Neural cell (in vitro differentiated cells): Measurements from ENCODE around the gene OR2A2. TPM values are rescaled to one million over a fixed set of nuclear protein-coding genes. Genes with fewer than 3 reads are reported as not detected.

Experiments
- H2AFZ ChIP-seq: fragments of 200-600, 300-800 bp; sonication (generic), shearing (Covaris generic); 2 replicates; pipeline ENCODE4 v1.6.0; 2014; ENCODE audit warnings: low read depth, mild to moderate bottlenecking, antibody characterized with exemption, low read length, moderate library complexity
- H3F3A ChIP-seq: fragments of 200-600 bp; shearing (Covaris generic); 2 replicates; pipeline ENCODE4 v1.6.1; 2016; ENCODE audit warnings: mild to moderate bottlenecking, moderate library complexity, mixed read lengths, antibody characterized with exemption, low read length; ENCODE audit not compliant: insufficient read depth, poor library complexity, severe bottlenecking
- H3K27ac ChIP-seq: fragments of 200-600, 300-800 bp; sonication (generic), shearing (Covaris generic); 2 replicates; pipeline ENCODE4 v1.5.1; 2014; ENCODE audit warnings: mild to moderate bottlenecking, low read length, moderate library complexity
- H3K27me3 ChIP-seq: fragments of 300-800, 200-600 bp; sonication (generic), shearing (Covaris generic); 2 replicates; pipeline ENCODE4 v1.6.0; 2014; ENCODE audit warnings: mild to moderate bottlenecking, low read depth, low read length, moderate library complexity; ENCODE audit not compliant: insufficient read depth
- H3K36me3 ChIP-seq: fragments of 300-800, 200-600 bp; sonication (generic), shearing (Covaris generic); 2 replicates; pipeline ENCODE4 v1.5.1; 2014; ENCODE audit warnings: mild to moderate bottlenecking, antibody characterized with exemption, low read length, moderate library complexity; ENCODE audit not compliant: insufficient read depth
- H3K4me2 ChIP-seq: fragments of 300-800, 200-600 bp; sonication (generic), shearing (Covaris generic); 2 replicates; pipeline ENCODE4 v1.6.0; 2014; ENCODE audit warnings: mild to moderate bottlenecking, low read length
- H3K4me3 ChIP-seq: fragments of 300-800, 200-600 bp; sonication (generic), shearing (Covaris generic); 2 replicates; pipeline ENCODE4 v1.5.1; 2014; ENCODE audit warnings: mild to moderate bottlenecking, low read length, moderate library complexity
- H3K79me2 ChIP-seq: fragments of 200-600 bp; shearing (Covaris generic); replicated peaks from 2 replicates; pipeline ENCODE4 v1.6.0; 2014; ENCODE audit warnings: mild to moderate bottlenecking, low read length, moderate library complexity; ENCODE audit not compliant: insufficient read depth
- H3K9ac ChIP-seq: fragments of 300-800, 200-600 bp; sonication (generic), shearing (Covaris generic); 2 replicates; pipeline ENCODE4 v1.6.1; 2016; ENCODE audit warnings: mild to moderate bottlenecking, low read length, mixed read lengths
- H3K9me2 ChIP-seq: fragments of 200-600 bp; shearing (Covaris generic); 2 replicates; pipeline ENCODE4 v1.6.1; 2016; ENCODE audit warnings: mild to moderate bottlenecking, low read length, mixed read lengths; ENCODE audit not compliant: insufficient read depth
- H3K9me3 ChIP-seq: fragments of 200-600, 300-800 bp; sonication (generic), shearing (Covaris generic); 2 replicates; pipeline ENCODE4 v1.6.1; 2016; ENCODE audit warnings: mild to moderate bottlenecking, mixed run types, low read length, moderate library complexity, mixed read lengths
- H4K20me1 ChIP-seq: fragments of 200-600 bp; shearing (Covaris generic); 2 replicates; pipeline ENCODE4 v1.6.1; 2016; ENCODE audit warnings: mild to moderate bottlenecking, mixed run types; ENCODE audit not compliant: insufficient read depth
- CTCF ChIP-seq: fragments of 450-650 bp; IDR thresholded peaks from 2 replicates; pipeline ENCODE4 v1.5.1; 2014; ENCODE audit warnings: antibody characterized with exemption, mild to moderate bottlenecking, moderate library complexity; ENCODE audit not compliant: poor library complexity, severe bottlenecking
- EP300 ChIP-seq: fragments of 450-650 bp; conservative IDR thresholded peaks from 2 replicates; pipeline ENCODE4 v1.6.1; 2014; ENCODE audit warnings: antibody characterized with exemption, mild to moderate bottlenecking, moderate library complexity; ENCODE audit not compliant: poor library complexity, severe bottlenecking
- EZH2 ChIP-seq: fragments of 200-600, 300-800 bp; shearing (Covaris generic), sonication (generic); IDR thresholded peaks from 2 replicates; pipeline ENCODE4 v1.6.1; 2014; ENCODE audit warnings: antibody characterized with exemption, low read length, borderline replicate concordance, mild to moderate bottlenecking; ENCODE audit not compliant: insufficient read depth, poor library complexity, severe bottlenecking
- MXI1 ChIP-seq: fragments of 450-650 bp; conservative IDR thresholded peaks from 2 replicates; pipeline ENCODE4 v1.6.1; 2014; ENCODE audit warnings: antibody characterized with exemption, mild to moderate bottlenecking; ENCODE audit not compliant: poor library complexity, severe bottlenecking
- POLR2AphosphoS5 ChIP-seq: IDR thresholded peaks from 2 replicates; pipeline ENCODE4 v1.6.1; 2012
- RAD21 ChIP-seq: fragments of 450-650 bp; conservative IDR thresholded peaks from 2 replicates; pipeline ENCODE4 v1.6.1; 2014; ENCODE audit warnings: antibody characterized with exemption, mild to moderate bottlenecking, moderate library complexity
- SMC3 ChIP-seq: fragments of 450-650 bp; conservative IDR thresholded peaks from 2 replicates; pipeline ENCODE4 v1.6.1; 2014; ENCODE audit warnings: antibody characterized with exemption, mild to moderate bottlenecking, moderate library complexity; ENCODE audit not compliant: poor library complexity
- TAF1 ChIP-seq: IDR thresholded peaks from 2 replicates; pipeline ENCODE4 v1.6.1; 2012; ENCODE audit warnings: low read depth
- polyA plus RNA-seq: library from polyadenylated mRNA; depleted of rRNA; stranded (reverse); fragments of >200 nt; gene quantifications from 2 replicates; pipeline ENCODE4 v1.2.3, GENCODE V29; 2014
- TF ChIP-seq, protein P1 (sequence below): IDR thresholded peaks from 2 replicates; pipeline ENCODE4 v1.6.1; 2012; ENCODE audit warnings: borderline replicate concordance

OR2A2 gene
- polyA plus RNA-seq, 1 donor from 2014 or later, result not detected

GRCh38 chr7:144113651-144114050, 4.3 kb downstream of the OR2A2 start:
- Histone ChIP-seq H3K27ac (no peak overlapping the region), H3K9me3 (no peaks in the 10 kb centered on the region), H3K9me2 (no peaks in the 10 kb centered on the region), H3K36me3 (no peaks in the 10 kb centered on the region), H3K27me3 (no peaks in the 10 kb centered on the region), H3K4me3 (no peak overlapping the region), H3K79me2 (no peaks in the 10 kb centered on the region), H2AFZ (no peak overlapping the region), H3K9ac (no peak overlapping the region), H4K20me1 (no peaks in the 10 kb centered on the region), H3F3A (no peaks in the 10 kb centered on the region), H3K4me2 (no peak overlapping the region)
- TF ChIP-seq MXI1, result no peak
- no peak for TF ChIP-seq EZH2
- no peak for TF ChIP-seq RAD21
- TF ChIP-seq, protein P1, sequence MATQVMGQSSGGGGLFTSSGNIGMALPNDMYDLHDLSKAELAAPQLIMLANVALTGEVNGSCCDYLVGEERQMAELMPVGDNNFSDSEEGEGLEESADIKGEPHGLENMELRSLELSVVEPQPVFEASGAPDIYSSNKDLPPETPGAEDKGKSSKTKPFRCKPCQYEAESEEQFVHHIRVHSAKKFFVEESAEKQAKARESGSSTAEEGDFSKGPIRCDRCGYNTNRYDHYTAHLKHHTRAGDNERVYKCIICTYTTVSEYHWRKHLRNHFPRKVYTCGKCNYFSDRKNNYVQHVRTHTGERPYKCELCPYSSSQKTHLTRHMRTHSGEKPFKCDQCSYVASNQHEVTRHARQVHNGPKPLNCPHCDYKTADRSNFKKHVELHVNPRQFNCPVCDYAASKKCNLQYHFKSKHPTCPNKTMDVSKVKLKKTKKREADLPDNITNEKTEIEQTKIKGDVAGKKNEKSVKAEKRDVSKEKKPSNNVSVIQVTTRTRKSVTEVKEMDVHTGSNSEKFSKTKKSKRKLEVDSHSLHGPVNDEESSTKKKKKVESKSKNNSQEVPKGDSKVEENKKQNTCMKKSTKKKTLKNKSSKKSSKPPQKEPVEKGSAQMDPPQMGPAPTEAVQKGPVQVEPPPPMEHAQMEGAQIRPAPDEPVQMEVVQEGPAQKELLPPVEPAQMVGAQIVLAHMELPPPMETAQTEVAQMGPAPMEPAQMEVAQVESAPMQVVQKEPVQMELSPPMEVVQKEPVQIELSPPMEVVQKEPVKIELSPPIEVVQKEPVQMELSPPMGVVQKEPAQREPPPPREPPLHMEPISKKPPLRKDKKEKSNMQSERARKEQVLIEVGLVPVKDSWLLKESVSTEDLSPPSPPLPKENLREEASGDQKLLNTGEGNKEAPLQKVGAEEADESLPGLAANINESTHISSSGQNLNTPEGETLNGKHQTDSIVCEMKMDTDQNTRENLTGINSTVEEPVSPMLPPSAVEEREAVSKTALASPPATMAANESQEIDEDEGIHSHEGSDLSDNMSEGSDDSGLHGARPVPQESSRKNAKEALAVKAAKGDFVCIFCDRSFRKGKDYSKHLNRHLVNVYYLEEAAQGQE, result no peak
- no peak for TF ChIP-seq SMC3
- TF ChIP-seq POLR2AphosphoS5, result no peak
- TF ChIP-seq CTCF, result no peak
- TF ChIP-seq TAF1, result no peak
- TF ChIP-seq EP300, result no peak

- no peak overlapping the region for H2AFZ ChIP-seq
- H3K27ac ChIP-seq, result no peak overlapping the region
- no peaks in the 10 kb centered on the region for H3F3A ChIP-seq
- no peak for TF ChIP-seq POLR2AphosphoS5
- no peak for TF ChIP-seq RAD21
- no peak for TF ChIP-seq TAF1
- no peak for TF ChIP-seq EZH2
- TF ChIP-seq, protein P1, result no peak
- no peak for TF ChIP-seq SMC3
- no peak for TF ChIP-seq CTCF
- TF ChIP-seq MXI1, result no peak
- TF ChIP-seq EP300, result no peak
- H3K9me3 ChIP-seq, result no peaks in the 10 kb centered on the region
- H3K4me2 ChIP-seq, result no peak overlapping the region
- no peaks in the 10 kb centered on the region for H3K79me2 ChIP-seq
- H4K20me1 ChIP-seq, result no peaks in the 10 kb centered on the region
- H3K27me3 ChIP-seq, result no peaks in the 10 kb centered on the region
- H3K4me3 ChIP-seq, result no peak overlapping the region
- H3K36me3 ChIP-seq, result no peaks in the 10 kb centered on the region
- no peak overlapping the region for H3K9ac ChIP-seq
- H3K9me2 ChIP-seq, result no peaks in the 10 kb centered on the region
These were observed 9.0 kb downstream of the OR2A2 start for GRCh38 chr7:144118341-144118740.
